Activated naive CD4-positive, alpha-beta T cell treated with anti-CD3 and anti-CD28 coated beads for 36 hours (primary cell): Measurements from ENCODE around the gene SHC3. TPM values are rescaled to one million over a fixed set of nuclear protein-coding genes. Genes with fewer than 3 reads are reported as not detected.

ENCODE experiments used
- CTCF ChIA-PET: fragments of 350-600 bp; sonication (Branson Sonifier 250); formaldehyde crosslinking; loops from one replicate; lab custom pipeline; 2021; ENCODE audit warnings: antibody characterized with exemption; lab: Charles Lee
- DNase-seq: peaks from one replicate; pipeline ENCODE4 v3.0.0-alpha.2; 2020
- H3K27ac Mint-ChIP-seq: one replicate; pipeline ENCODE4 v1.8.0; 2021; ENCODE audit warnings: mild to moderate bottlenecking, mixed read lengths
- H3K27me3 Mint-ChIP-seq: one replicate; pipeline ENCODE4 v1.8.0; 2021; ENCODE audit warnings: low read depth, mixed read lengths
- H3K36me3 Mint-ChIP-seq: one replicate; pipeline ENCODE4 v1.8.0; 2021; ENCODE audit warnings: low read depth, mixed read lengths
- H3K4me1 Mint-ChIP-seq: one replicate; pipeline ENCODE4 v1.8.0; 2021; ENCODE audit warnings: low read depth, mixed read lengths
- H3K4me3 Mint-ChIP-seq: one replicate; pipeline ENCODE4 v1.8.0; 2021; ENCODE audit warnings: mild to moderate bottlenecking, moderate library complexity, mixed read lengths
- H3K9me3 Mint-ChIP-seq: one replicate; pipeline ENCODE4 v1.8.0; 2021; ENCODE audit warnings: mixed read lengths
- intact Hi-C: fragments of 100-400 bp; cut with micrococcal nuclease; formaldehyde crosslinking; loops from one replicate; pipeline ENCODE4 v1.15.1; 2023
- total RNA-seq, 2 experiments: library from RNA; stranded (reverse); gene quantifications; one replicate each; pipeline ENCODE4 v1.2.3, GENCODE V29; 2021

SHC3 gene
- total RNA-seq, 2 experiments from 2014 or later: not detected

DNA sequence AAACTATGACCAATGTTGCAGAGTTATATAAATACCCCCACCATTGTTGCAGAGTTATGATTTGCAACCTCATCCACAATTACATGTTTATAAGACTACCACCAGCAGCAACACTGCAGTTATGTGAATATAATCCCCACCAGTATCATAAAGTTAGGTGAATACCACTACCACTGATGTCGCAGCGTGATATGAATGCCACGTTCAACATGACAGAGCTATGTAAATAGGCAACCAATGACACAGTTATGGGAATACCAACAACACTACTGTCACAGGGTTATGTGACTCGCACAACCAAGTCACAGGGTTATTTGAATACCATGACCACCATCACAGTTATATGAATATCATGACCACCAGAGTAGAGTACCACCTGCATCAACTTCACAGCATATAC lies 63.9 kb downstream of the SHC3 start:
- DNase-seq: no peak
- no peak overlapping the region for H3K4me3 Mint-ChIP-seq
- no peaks in the 10 kb centered on the region for H3K36me3 Mint-ChIP-seq
- H3K4me1 Mint-ChIP-seq: no peaks in the 10 kb centered on the region
- no peaks in the 10 kb centered on the region for H3K9me3 Mint-ChIP-seq
- no peak overlapping the region for H3K27ac Mint-ChIP-seq
- H3K27me3 Mint-ChIP-seq: peaks cover 18% of the 10 kb centered on the region
- intact Hi-C loops: no loop called here
- CTCF ChIA-PET: no interaction called here

- intact Hi-C loops: no loop called here
- CTCF ChIA-PET: no interaction called here
- no peak overlapping the region for H3K4me3 Mint-ChIP-seq
- no peaks in the 10 kb centered on the region for H3K36me3 Mint-ChIP-seq
- DNase-seq: no peak
- H3K4me1 Mint-ChIP-seq: no peaks in the 10 kb centered on the region
- peaks cover 16% of the 10 kb centered on the region for H3K27me3 Mint-ChIP-seq
- H3K27ac Mint-ChIP-seq: no peak overlapping the region
- H3K9me3 Mint-ChIP-seq: no peaks in the 10 kb centered on the region
These were observed 64.8 kb downstream of the SHC3 start for GRCh38 chr9:89113851-89114250.

DNA sequence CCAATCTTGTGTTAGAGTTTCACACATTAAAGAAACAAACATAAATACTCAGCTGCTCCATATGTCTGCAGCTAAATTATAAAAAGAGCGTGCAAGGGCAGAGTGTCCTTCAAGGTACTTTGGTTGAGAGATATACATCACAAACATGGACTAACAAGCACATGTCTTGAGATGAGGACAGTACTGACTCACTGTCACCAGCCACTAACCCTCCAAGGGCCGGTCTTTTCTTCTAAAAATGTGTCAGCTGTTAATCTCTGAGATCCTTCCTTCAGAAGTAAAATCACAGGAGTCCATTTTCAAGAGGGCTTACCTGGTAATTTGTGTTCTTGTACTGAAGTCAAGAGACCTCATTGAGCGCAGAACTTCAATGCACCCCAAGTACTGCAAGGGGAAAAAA lies 66.4 kb downstream of the SHC3 start:
- intact Hi-C loops: no loop called here
- H3K36me3 Mint-ChIP-seq: no peaks in the 10 kb centered on the region
- no peak overlapping the region for H3K27ac Mint-ChIP-seq

GRCh38 chr9:89109666-89110065 lies 69.0 kb downstream of the SHC3 start:
- H3K27ac Mint-ChIP-seq: no peak overlapping the region
- no peaks in the 10 kb centered on the region for H3K4me1 Mint-ChIP-seq
- no peak for DNase-seq
- peaks cover 9% of the 10 kb centered on the region for H3K27me3 Mint-ChIP-seq
- CTCF ChIA-PET: no interaction called here
- no peak overlapping the region for H3K4me3 Mint-ChIP-seq
- intact Hi-C loops: no loop called here
- no peaks in the 10 kb centered on the region for H3K36me3 Mint-ChIP-seq
- no peaks in the 10 kb centered on the region for H3K9me3 Mint-ChIP-seq

More for the DNA sequence above, 66.4 kb downstream of the SHC3 start:
- H3K9me3 Mint-ChIP-seq: no peaks in the 10 kb centered on the region
- no peak overlapping the region for H3K4me3 Mint-ChIP-seq
- no peaks in the 10 kb centered on the region for H3K4me1 Mint-ChIP-seq
- no peak for DNase-seq
- H3K27me3 Mint-ChIP-seq: peaks cover 16% of the 10 kb centered on the region
- CTCF ChIA-PET: interaction anchor here (0.8 kb wide), 1 partner anchor 41 kb away, joined by 3 read pairs; no protein-coding TSS in a partner anchor

- H3K27me3 Mint-ChIP-seq: peaks cover 7% of the 10 kb centered on the region
- no peak overlapping the region for H3K4me3 Mint-ChIP-seq
- CTCF ChIA-PET: no interaction called here
- no peak for DNase-seq
- H3K27ac Mint-ChIP-seq: no peak overlapping the region
- intact Hi-C loops: no loop called here
- no peaks in the 10 kb centered on the region for H3K36me3 Mint-ChIP-seq
- H3K9me3 Mint-ChIP-seq: no peaks in the 10 kb centered on the region
- H3K4me1 Mint-ChIP-seq: no peaks in the 10 kb centered on the region
These were observed 71.2 kb downstream of the SHC3 start for GRCh38 chr9:89107406-89107805.

GRCh38 chr9:89106224-89106851 lies 72.3 kb downstream of the SHC3 start:
- Mint-ChIP-seq H3K36me3 (no peaks in the 10 kb centered on the region), H3K4me1 (no peaks in the 10 kb centered on the region), H3K4me3 (no peak overlapping the region), H3K27me3 (peaks cover 5% of the 10 kb centered on the region), H3K27ac (no peak overlapping the region), H3K9me3 (no peaks in the 10 kb centered on the region)
- intact Hi-C loops: no loop called here
- CTCF ChIA-PET: no interaction called here
- no peak for DNase-seq

- intact Hi-C loops: no loop called here
- DNase-seq: no peak
- Mint-ChIP-seq H3K4me1 (no peaks in the 10 kb centered on the region), H3K27me3 (peaks cover 5% of the 10 kb centered on the region), H3K4me3 (no peak overlapping the region), H3K9me3 (no peaks in the 10 kb centered on the region), H3K27ac (no peak overlapping the region), H3K36me3 (no peaks in the 10 kb centered on the region)
- CTCF ChIA-PET: no interaction called here
These were observed 73.8 kb downstream of the SHC3 start for GRCh38 chr9:89104821-89105220.

DNA sequence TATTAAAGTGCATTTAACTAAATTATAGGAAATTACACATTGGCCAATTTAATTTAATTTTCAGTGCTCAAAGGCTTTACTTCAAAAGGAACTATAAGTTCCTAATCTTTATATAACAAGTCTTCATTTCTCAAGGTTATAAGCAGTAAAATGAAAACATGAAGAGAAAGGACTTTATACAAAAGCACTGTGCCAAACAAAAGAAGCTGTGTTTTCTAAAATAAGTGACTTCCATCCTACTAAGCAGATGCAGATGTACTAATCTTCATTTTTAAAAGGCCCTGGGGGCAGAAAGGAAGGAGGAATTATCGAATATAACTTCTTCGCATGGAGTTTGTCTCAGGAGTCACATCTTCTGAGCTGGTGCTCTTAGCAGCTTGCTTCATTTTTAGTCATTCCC lies 81.4 kb downstream of the SHC3 start:
- intact Hi-C loops: no loop called here
- Mint-ChIP-seq H3K9me3 (no peaks in the 10 kb centered on the region), H3K4me1 (no peaks in the 10 kb centered on the region), H3K27me3 (no peaks in the 10 kb centered on the region), H3K36me3 (no peaks in the 10 kb centered on the region), H3K27ac (no peak overlapping the region), H3K4me3 (no peak overlapping the region)
- no peak for DNase-seq
- CTCF ChIA-PET: interaction anchor here (0.6 kb wide), 1 partner anchor 889 kb away, joined by 3 read pairs; no protein-coding TSS in a partner anchor

GRCh38 chr9:89096807-89097206 lies 81.8 kb downstream of the SHC3 start:
- Mint-ChIP-seq H3K27me3 (no peaks in the 10 kb centered on the region), H3K9me3 (no peaks in the 10 kb centered on the region), H3K4me3 (no peak overlapping the region), H3K36me3 (no peaks in the 10 kb centered on the region), H3K4me1 (no peaks in the 10 kb centered on the region), H3K27ac (no peak overlapping the region)
- no peak for DNase-seq
- CTCF ChIA-PET: no interaction called here
- intact Hi-C loops: no loop called here

- H3K4me1 Mint-ChIP-seq: no peaks in the 10 kb centered on the region
- H3K27me3 Mint-ChIP-seq: no peaks in the 10 kb centered on the region
- H3K27ac Mint-ChIP-seq: no peak overlapping the region
- no peak for DNase-seq
- no peak overlapping the region for H3K4me3 Mint-ChIP-seq
- H3K9me3 Mint-ChIP-seq: no peaks in the 10 kb centered on the region
- CTCF ChIA-PET: no interaction called here
- no peaks in the 10 kb centered on the region for H3K36me3 Mint-ChIP-seq
- intact Hi-C loops: no loop called here
These were observed 82.7 kb downstream of the SHC3 start for GRCh38 chr9:89095761-89096528.

DNA sequence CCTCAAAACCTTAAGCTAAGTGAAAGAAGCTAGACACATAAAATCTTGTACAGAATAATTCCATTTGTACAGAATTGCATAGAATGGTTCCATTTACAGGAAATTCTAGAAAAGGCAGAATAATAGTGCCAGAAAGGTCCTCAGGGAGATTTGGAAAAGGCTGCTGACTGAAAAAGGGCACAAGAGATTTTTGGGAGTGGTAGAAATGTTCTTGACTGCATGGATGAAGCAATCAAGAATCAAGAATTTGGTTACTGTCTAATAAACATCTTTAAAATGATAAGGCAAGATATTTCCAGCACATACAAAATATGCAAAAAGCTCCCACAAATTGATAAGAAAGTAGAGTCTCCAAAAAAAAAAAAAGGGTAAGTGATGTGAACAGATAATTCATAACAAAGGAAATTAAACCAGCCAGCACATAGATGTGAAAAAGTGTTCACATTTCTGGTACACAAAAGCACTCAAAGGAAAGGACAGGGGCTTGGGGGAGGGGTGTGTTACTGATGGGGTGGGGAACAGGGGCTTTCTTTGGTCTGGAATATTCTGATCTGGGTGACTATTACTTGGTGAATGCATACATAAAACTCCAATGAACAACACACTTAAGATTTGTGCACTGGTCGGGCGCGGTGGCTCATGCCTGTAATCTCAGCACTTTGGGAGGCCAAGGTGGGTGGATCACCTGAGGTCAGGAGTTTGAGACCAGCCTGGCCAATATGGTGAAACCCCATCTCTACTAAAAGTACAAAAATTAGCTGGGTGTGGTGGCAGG lies 85.2 kb downstream of the SHC3 start:
- no peaks in the 10 kb centered on the region for H3K9me3 Mint-ChIP-seq
- H3K27me3 Mint-ChIP-seq: no peaks in the 10 kb centered on the region
- H3K36me3 Mint-ChIP-seq: no peaks in the 10 kb centered on the region
- H3K4me3 Mint-ChIP-seq: no peak overlapping the region
- intact Hi-C loops: no loop called here
- DNase-seq: no peak
- no peak overlapping the region for H3K27ac Mint-ChIP-seq
- H3K4me1 Mint-ChIP-seq: peaks cover 4% of the 10 kb centered on the region
- CTCF ChIA-PET: no interaction called here

DNA sequence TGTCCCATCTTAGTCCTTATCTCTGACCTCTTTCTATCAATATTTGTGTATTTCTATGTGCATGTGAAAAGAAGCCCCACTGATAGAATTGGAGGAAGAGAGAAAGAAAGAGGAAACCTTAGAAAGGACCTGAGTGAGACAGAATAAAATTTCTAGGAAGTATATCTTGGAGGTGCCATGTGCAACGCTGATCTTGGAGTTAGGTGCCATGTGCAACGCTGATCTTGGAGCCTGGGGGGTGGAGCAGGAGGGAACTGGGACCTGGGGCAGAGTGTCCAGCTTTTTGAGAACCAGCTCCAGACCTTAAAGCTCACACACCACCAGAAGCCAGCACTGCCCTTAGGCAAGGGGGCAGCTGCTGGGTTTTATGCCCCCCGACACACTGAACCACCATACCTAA lies 89.4 kb downstream of the SHC3 start:
- H3K9me3 Mint-ChIP-seq: no peaks in the 10 kb centered on the region
- H3K27me3 Mint-ChIP-seq: peaks cover 6% of the 10 kb centered on the region
- DNase-seq: no peak
- H3K36me3 Mint-ChIP-seq: no peaks in the 10 kb centered on the region
- intact Hi-C loops: no loop called here
- CTCF ChIA-PET: interaction anchor here (0.6 kb wide), 1 partner anchor 411 kb away, joined by 3 read pairs; no protein-coding TSS in a partner anchor
- H3K4me3 Mint-ChIP-seq: no peak overlapping the region
- H3K27ac Mint-ChIP-seq: no peak overlapping the region
- H3K4me1 Mint-ChIP-seq: peaks cover 5% of the 10 kb centered on the region
